HG02885 (cell line): ENCODE data around the gene DNAJC18.
A peak's percentile ranks its signal among the peaks of the same experiment; 100 is the strongest.
"Not testable (repeated sequence)": the region's sequence is repeated elsewhere in the genome, so short reads cannot be mapped to it uniquely, and the experiment has no call there.

ENCODE experiments used
- ATAC-seq: cut with Tn5 transposase; IDR thresholded peaks from one replicate; pipeline ENCODE4 v1.9.1; 2021; ENCODE audit warnings: mild to moderate bottlenecking; ENCODE audit not compliant: unreplicated experiment, poor library complexity

Gene DNAJC18

DNA sequence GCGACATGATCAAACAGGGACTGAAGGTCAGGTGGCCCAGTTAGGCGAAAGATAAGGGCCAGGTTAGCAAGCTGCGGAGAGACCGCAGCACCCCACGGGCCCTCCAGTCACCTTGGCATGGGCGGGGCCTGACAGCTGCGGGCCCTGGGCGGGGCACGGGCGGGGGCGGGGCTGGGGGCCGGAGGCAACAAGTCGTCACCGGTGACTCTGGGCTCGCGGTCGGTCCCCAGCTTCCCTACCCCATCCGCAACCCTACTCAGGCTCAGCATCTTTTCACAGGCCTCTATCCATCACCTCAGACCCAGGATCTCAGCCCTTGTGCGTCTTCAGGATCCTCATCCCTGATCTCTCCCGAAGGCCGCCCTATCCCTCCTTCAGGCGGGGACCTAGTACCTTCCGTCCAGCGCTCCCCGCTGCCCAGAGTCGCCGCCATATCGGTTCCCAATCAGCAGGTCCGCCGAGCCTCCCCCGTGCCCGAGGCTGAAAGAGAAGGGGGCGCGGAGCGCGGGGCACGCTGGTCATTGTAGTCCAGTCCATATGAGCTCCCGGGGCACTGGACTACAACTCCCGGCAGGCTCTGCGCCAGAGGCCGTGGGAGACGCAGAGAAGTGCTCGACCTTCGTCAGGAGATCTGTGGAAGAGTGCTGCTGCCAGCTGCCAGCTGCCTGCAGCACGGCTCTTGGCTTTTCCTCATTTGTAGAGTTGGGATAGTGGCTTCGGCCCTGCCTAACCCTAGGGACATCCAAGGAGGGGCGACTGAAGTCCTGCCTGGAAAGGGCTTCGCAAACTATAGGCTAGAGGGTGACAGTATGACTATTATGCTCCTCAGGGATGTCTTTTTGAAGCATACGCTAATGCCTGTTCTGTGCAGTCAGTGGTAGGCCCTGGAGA is at the start of gene DNAJC18:
TSS of gene DNAJC18 (minus strand) at position 513 of the 891 bp plus-strand sequence. CDS start at position 433, 80 bp downstream.
- ATAC-seq, result peak; percentile 95

GRCh38 chr5:139488260-139488659 is 48.9 kb upstream of the DNAJC18 start:
- ATAC-seq, result no peak

DNA sequence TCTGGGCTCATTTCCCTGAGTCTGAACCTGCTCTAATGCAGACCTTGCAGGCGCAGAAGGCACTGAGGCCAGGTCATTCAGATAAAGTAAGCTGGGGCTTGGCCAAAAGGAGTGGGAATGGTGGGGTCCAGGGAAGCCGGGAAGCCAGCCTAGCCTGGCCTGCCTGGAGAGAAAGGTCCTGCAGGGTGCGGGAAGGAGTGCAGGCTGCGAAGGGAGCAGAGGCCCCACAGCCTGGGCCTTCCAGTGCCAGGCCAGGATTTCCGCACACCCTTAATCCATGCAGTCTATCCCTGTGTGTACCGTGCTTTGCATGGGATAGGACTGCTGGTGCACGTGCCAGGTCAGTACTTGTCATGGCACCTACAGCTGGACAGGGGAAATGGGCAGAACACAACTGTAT is 46.9 kb upstream of the DNAJC18 start:
- ATAC-seq, result no peak

GRCh38 chr5:139482890-139483208 is 43.5 kb upstream of the DNAJC18 start:
- not testable (repeated sequence) for ATAC-seq

GRCh38 chr5:139482050-139482889 is 42.9 kb upstream of the DNAJC18 start, which contains the start of gene STING1:
Gene STING1 (minus strand): TSS chr5:139482758. CDS start chr5:139481704, 1,054 bp downstream.
- ATAC-seq, result peak; percentile 73

- peak; percentile 23 for ATAC-seq
These were observed 42.3 kb upstream of the DNAJC18 start for GRCh38 chr5:139481580-139482049.

- ATAC-seq, result no peak
These were observed 41.8 kb upstream of the DNAJC18 start for GRCh38 chr5:139481122-139481533.

DNA sequence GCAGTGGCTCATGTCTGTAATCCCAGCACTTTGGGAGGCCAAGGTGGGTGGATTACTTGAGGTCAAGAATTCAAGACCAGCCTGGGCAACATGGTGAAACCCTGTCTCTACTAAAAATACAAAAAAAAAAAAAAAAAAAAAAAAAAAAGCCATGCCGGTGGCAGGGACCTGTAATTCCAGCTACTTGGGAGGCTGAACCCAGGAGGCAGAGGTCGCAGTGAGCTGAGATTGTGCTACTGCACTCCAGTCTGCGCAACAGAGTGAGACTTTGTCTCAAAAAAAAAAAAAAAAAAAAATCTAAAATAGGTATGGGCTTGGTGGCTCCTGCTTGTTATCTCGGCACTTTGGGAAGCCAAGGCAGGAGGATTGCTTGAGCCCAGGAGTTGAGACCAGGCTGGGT is 40.4 kb upstream of the DNAJC18 start:
- ATAC-seq, result not testable (repeated sequence)

- ATAC-seq, result not testable (repeated sequence)
These were observed 39.5 kb upstream of the DNAJC18 start for GRCh38 chr5:139478657-139479423.

- no peak for ATAC-seq
These were observed 36.7 kb upstream of the DNAJC18 start for GRCh38 chr5:139475865-139476617.

DNA sequence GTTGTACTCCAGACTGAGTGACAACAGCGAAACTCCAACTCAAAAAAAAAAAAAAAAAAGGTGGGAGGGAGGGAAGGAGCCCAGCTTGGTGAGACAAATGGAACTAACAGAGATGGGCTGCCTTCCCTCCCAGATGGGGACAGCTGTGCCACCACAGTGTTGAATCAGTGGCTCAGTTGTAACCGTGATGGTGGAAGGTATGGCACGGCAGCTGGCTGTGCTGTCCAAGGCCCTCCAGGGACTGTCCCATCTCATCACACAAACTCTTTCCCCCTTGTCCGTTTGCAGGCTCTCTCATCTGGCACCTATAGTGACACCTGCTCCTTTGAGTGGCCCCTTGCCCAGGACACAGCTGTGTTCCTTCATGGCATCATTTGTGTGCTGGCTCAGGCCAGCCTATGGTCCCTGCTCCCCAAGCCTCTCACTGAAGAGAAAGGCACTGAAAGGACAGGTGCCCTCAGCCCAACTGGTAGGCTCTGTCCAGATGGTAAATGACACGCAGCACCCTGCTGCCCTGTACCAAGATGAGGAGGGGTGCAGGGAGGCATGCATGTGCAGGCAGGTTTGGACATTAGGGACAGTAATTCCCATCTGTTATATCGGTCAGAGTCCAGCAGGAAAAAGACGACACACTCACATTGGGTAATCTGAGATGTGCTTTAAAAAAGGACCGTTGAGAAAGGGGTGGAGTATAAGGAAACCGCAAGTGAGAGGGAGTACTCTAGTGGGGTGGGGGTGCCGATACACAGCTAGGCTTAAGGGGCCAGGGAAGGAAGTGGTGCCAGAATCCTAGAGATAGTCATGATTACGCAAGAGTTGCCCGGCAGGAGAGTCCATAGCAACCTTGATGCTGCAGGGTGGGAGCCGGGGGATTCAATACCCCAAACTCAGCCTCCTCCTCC is 35.8 kb upstream of the DNAJC18 start:
- ATAC-seq, result no peak

DNA sequence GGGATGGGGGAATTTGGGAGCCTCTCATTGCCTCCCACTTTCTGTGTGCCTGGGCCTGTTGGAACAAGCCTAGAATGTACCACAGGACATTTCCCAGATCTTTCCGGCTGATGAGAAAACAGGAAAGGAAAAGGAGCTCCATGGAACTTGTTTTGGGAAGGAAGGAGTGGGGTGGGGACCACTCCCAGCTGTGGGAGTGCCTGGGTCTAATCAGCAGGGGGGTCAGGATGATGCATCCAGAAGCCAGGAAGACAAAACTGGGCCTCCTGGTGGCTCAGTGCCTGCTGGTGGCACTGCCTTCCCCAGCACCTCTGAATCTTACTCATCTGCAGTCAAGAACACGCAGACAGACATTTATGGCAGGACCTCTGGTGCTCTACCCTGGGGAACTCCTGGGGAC is 34.2 kb upstream of the DNAJC18 start:
- no peak for ATAC-seq

DNA sequence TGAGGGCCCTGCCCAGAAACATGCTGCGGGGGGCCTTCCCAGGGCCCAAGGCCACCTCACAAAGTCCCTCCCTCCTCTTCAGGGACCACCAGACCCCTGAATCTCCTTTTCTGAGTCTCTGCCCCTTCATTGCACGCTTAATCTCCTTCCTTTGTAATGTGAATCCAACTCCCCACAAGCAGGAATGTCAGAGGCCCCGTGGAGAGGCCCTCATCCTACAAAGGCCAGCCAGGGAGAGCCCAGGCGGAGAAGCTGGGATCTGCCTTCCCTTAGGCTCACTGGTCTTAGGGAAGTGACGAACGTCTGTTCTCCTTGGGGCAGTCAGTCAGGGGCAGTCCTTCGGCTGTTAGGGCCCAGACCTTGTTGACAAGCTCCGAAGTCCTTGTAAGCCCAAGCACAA is 33.8 kb upstream of the DNAJC18 start:
- no peak for ATAC-seq

DNA sequence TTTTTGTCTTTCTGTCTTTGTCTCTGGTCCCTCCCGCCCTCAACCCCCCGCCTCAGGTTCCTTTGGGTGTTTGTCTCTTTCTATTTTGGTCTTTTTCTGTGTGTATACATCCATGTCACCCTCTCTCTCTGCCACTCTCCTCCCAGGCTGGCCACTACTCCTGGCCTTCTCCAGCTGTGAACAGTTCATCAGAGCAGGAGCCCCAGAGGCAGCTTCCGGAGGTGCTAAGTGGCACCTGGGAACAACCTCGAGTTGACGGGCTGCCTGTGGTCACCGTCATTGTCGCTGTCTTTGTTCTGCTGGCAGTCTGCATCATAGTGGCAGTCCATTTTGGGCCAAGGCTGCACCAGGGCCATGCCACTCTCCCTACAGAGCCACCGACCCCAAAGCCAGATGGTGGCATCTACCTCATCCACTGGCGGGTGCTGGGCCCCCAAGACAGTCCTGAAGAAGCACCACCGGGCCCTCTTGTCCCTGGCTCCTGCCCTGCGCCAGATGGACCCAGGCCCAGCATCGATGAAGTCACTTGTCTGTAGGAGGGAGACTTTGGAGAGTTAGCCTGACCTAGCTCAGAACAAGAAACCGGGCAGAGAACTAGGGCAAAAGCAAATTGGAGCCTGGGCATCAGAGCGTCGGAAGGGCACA is 33.2 kb upstream of the DNAJC18 start:
- no peak for ATAC-seq

DNA sequence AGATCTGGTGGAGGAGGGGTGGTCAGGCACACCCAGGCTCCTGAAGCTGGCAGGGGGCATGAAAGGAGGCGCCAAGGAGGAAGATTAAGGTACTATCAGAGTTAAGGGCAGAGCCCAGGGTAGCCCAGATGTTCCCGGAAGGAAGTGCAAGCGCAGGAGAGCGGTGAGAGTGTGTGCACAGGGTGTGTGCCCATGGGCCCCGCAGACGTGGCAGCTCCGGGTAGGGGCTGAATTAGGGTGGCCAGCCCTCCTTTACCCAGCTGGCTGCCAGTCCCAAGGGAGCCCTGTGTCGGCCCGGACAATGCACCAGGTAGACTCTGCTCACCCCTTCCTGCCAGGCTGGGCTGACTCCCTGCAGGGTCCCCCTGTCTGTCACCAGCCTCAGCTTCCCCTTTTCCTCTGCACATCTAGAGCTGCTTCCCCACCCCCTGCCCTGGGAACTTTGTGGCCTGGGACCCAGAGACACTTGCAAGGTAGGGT is 31.5 kb upstream of the DNAJC18 start, which contains the start of gene SMIM33:
TSS of gene SMIM33 (plus strand) at position 184 of the 480 bp plus-strand sequence. CDS start at position 302, 118 bp downstream.
- ATAC-seq, result no peak

DNA sequence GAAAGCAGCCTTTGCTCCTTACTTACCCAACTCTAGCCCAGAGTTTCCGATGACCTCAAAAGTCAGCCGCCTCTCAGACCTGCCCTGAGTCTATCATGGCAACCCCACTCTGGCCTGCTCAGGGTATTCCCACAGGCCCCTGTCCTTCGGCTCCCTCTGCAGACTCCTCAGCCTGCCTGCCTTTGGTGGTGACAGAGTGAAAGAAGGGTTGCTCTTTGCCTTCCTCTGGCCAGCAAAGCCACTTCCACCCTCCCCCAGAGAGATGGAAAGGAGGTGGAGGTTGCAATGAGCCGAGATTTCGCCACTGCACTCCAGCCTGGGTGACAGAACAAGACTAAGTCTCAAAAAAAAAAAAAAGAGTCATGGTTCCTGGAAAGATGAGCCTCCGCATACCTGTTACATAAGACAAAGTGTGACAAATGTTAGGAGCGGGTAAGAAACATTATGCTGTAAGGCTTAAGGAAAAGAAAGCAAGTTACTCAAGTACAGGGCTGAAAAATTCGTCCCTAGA is 29.2 kb upstream of the DNAJC18 start:
- no peak for ATAC-seq

DNA sequence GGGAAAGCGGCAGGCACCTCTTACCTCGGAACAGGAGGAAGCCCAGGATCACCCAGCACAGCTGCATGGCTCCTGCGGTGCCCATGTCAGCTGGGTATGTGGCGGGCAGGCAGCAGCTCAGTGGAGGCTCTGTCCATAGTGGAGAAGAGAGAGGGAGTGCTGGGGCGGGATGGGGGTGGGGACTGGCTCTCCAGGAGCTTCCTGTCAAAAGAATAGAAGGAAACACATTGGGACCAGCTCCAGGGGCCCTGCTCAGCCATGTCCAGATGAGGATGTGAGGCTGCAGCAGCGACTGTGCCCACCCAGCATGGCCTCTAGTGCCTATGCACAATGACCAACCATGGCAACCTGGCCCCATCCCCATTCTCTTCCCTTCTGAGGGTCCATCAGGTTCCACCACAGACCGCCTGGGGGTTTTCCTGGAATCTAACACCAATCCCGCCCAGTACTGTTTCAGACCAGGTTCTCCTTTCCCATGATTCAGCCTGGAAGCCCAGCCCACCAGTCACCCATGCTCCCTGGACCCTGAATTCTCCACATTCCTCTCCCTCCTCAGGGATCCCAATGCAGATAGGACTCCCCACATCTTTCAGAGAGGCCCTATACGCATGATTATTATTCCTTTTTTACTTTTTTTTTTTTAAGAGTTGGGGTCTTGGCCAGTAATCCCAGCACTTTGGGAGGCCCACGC is 23.4 kb upstream of the DNAJC18 start, which contains the start of gene ECSCR:
TSS of gene ECSCR (minus strand) at position 158 of the 691 bp plus-strand sequence. CDS start at position 85, 73 bp downstream.
- no peak for ATAC-seq
